ENCODE data around the gene STIMATE.

DNA sequence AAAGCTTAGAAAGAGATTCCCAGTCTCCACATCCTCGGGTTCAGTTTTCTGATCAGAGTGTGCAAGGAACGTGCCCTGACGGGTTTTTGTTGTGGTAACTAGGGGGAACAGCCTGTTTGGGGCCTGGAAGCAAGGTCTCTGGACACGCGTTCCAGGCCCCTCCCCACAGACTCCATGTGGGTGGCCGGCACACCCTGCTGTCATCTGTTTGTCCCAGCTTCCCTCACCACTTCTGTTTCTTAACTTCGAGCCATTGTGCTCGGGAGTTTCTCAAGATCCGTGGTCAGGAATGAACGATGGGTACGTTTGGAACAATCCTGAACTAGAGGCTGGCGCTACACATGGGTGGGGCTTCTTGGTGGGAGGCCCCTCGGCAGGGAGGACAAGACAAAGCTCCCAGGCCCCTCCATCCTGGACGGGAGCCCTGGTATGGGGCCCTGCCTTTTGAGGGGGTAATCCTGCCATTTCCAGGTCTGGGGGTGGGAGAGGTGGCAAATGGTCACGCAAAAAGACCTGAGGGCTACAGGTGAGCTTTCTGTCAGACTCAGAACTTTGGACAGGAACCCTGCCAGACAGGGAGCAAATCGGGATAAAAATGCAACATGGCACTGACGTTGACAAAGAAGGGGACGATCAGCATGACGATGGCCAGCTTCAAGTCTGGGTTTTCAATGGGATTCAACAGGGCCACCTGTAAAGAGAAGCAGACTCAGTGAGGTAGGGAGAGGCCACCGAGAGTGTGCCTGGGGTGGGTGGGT, 54.1 kb downstream of the STIMATE start:
- TF ChIP-seq POLR2A (IDR thresholded peaks at IDR 0.05) (no peak), POLR2AphosphoS5 (IDR thresholded peaks at IDR 0.05) (no peak)
- TF ChIP-seq, protein P1, sequence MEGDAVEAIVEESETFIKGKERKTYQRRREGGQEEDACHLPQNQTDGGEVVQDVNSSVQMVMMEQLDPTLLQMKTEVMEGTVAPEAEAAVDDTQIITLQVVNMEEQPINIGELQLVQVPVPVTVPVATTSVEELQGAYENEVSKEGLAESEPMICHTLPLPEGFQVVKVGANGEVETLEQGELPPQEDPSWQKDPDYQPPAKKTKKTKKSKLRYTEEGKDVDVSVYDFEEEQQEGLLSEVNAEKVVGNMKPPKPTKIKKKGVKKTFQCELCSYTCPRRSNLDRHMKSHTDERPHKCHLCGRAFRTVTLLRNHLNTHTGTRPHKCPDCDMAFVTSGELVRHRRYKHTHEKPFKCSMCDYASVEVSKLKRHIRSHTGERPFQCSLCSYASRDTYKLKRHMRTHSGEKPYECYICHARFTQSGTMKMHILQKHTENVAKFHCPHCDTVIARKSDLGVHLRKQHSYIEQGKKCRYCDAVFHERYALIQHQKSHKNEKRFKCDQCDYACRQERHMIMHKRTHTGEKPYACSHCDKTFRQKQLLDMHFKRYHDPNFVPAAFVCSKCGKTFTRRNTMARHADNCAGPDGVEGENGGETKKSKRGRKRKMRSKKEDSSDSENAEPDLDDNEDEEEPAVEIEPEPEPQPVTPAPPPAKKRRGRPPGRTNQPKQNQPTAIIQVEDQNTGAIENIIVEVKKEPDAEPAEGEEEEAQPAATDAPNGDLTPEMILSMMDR (IDR thresholded peaks at IDR 0.05) = no peak
